ENCODE results near the gene IL17B. TPM values are rescaled to one million over a fixed set of nuclear protein-coding genes. Genes with fewer than 3 reads are reported as not detected.

Gene IL17B
- total and polyA plus RNA-seq, 5 donors = 0.65 to 2.3 (median 1.2) TPM; not detected in 1

DNA sequence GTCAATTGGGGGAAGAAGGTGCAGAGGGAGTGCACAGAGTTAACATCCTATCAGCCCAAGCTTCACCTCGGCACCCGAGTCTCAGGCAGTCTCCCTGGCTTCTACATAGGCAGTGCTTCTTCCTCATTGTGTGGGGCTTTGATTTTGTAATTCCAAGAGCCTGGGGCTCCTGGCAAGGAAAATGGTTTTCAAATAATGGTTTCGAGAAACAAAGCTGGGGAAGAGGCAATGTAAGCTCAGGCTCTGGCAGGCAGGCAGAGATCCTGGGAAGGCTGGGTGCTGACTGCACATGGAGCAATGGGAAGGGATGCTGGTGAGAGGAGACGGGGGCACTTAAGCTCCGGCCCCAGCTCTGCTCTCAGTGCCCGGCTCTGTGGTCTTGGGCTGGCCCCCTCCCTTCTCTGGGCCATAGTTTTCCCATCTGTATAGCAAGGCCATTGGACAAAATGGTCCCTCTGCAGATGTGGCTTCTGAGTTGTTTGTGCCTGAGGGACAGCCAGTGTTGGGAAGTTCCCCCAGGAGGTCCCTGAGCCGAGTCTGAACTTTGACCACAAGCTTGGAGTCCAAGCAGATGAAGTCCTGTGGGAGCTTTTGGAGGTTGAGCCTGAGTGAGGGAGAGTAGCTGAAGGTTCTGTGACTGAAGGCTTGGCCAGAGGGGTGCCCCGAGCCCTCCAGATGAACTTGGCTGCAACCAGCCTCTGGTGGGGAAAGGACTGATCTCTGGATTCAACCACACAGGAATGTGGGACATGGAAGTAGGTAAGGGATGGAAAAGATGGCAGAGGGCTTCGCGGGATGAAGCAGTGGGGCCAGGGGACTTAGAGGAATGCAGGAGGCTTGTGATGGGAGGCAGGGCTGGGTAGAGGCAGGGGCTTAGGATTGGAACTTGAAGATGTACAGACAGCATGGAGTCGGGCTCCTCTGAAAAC is 28.5 kb upstream of the IL17B start:
- no peak for DNase-seq
- Histone ChIP-seq H3K27ac (ENCODE audit: low read length) (peak overlapping the region; percentile 21), H3K27me3 (ENCODE audit: control insufficient read depth, insufficient read depth) (no peaks in the 10 kb centered on the region), H3K4me3 (ENCODE audit: low read length) (peak overlapping the region; percentile 47), H3K9me3 (ENCODE audit: control insufficient read depth, low read length) (no peaks in the 10 kb centered on the region), H3K4me1 (ENCODE audit: control insufficient read depth, insufficient read depth, low read length) (peaks cover 16% of the 10 kb centered on the region)
- intact Hi-C loops (cut with DNase I) = no loop called here
- peak in 1 of 2 donors; percentile 3 for ATAC-seq
- WGBS = 52% methylated on average over 11 of the region's 11 CpGs

DNA sequence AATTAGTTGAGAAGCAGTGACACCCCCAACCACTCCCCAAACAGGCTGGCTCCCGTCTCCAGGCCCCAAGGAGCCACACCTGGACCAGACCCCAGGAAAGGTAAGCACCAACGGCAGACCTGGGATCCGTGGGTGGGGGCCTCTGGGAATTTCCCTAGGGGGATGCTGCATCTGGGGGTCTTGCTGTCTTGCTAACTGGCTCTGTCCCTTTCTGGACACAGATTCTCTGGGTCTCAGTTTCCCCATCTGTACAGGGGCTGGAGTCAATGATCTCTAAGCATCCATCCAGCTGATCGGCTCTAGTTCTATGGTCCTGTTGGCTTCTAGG is 27.9 kb upstream of the IL17B start:
- H3K4me1 ChIP-seq (ENCODE audit: control insufficient read depth, insufficient read depth, low read length) = peaks cover 16% of the 10 kb centered on the region
- no peak for ATAC-seq
- WGBS = 58% methylated on average over 4 of the region's 4 CpGs

DNA sequence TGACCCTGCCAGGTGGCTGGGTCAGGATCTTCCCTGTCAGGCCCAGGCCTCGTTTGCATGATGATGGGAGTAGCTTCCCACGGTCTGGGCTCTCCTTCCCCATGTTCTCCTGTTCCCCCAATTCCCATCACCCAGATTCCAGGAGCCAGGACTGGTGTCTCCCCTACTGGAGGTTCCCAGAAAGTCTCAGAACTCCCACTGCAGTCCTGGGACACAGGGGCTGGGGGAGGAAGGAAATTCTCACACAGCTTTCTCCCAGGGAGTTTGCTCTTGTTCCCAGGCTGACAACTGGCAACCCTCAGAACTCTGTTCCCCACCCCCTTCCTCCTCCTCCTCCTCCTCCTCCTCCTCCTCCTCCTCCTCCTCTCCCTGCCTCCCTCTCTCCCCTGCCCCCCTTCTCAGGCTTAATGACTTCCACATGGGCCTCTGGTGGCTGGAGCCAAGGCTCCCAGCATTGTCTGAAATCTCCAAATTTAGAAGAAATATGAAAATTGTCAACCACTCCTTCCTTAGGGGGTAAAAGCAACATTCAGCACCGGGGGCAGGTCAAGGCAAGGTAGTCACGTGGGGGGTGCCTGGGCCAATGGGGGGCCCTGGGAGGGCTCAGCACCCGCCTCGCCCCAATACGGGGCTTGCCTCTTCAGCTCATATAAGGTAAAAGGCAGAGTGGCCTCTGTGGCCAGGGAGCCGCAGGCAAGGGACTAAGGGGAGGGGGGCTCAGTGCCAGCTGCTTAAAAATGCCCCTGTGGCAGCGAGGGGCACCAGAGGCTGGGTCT is 27.3 kb upstream of the IL17B start:
- intact Hi-C loops (cut with DNase I) = no loop called here
- Histone ChIP-seq H3K27me3 (ENCODE audit: control insufficient read depth, insufficient read depth) (no peaks in the 10 kb centered on the region), H3K4me1 (ENCODE audit: control insufficient read depth, insufficient read depth, low read length) (peaks cover 14% of the 10 kb centered on the region), H3K9me3 (ENCODE audit: control insufficient read depth, low read length) (no peaks in the 10 kb centered on the region), H3K27ac (ENCODE audit: low read length) (peak overlapping the region; percentile 21), H3K4me3 (ENCODE audit: low read length) (peak overlapping the region; percentile 47)
- WGBS = 56% methylated on average over 9 of the region's 9 CpGs
- DNase-seq (peak; percentile 72 to 89 (median 85)), ATAC-seq (peak; percentile 76 to 84)

More for the DNA sequence above, 27.9 kb upstream of the IL17B start:
- intact Hi-C loops (cut with DNase I) = no loop called here
- Histone ChIP-seq H3K4me3 (ENCODE audit: low read length) (peak overlapping the region; percentile 47), H3K27ac (ENCODE audit: low read length) (peak overlapping the region; percentile 21), H3K9me3 (ENCODE audit: control insufficient read depth, low read length) (no peaks in the 10 kb centered on the region), H3K27me3 (ENCODE audit: control insufficient read depth, insufficient read depth) (no peaks in the 10 kb centered on the region)
- no peak for DNase-seq

- WGBS = 64% methylated on average over 16 of the region's 16 CpGs
- Histone ChIP-seq H3K4me3 (ENCODE audit: low read length) (no peak overlapping the region), H3K27ac (ENCODE audit: low read length) (peak overlapping the region; percentile 6), H3K27me3 (ENCODE audit: control insufficient read depth, insufficient read depth) (no peaks in the 10 kb centered on the region), H3K4me1 (ENCODE audit: control insufficient read depth, insufficient read depth, low read length) (peaks cover 14% of the 10 kb centered on the region), H3K9me3 (ENCODE audit: control insufficient read depth, low read length) (no peaks in the 10 kb centered on the region)
- intact Hi-C loops (cut with DNase I) = no loop called here
- peak in 2 of 3 donors; percentile 69 to 70 for DNase-seq
- peak in 1 of 2 donors; percentile 27 for ATAC-seq
These were observed 26.6 kb upstream of the IL17B start for GRCh38 chr5:149405550-149406202.

GRCh38 chr5:149404746-149405549 is 25.9 kb upstream of the IL17B start:
- no peak for DNase-seq
- Histone ChIP-seq H3K4me3 (ENCODE audit: low read length) (no peak overlapping the region), H3K27me3 (ENCODE audit: control insufficient read depth, insufficient read depth) (no peaks in the 10 kb centered on the region), H3K4me1 (ENCODE audit: control insufficient read depth, insufficient read depth, low read length) (peaks cover 19% of the 10 kb centered on the region), H3K9me3 (ENCODE audit: control insufficient read depth, low read length) (no peaks in the 10 kb centered on the region), H3K27ac (ENCODE audit: low read length) (peak overlapping the region; percentile 29)
- no peak for ATAC-seq
- intact Hi-C loops (cut with DNase I) = no loop called here
- 73% methylated on average over 17 of the region's 17 CpGs for WGBS

DNA sequence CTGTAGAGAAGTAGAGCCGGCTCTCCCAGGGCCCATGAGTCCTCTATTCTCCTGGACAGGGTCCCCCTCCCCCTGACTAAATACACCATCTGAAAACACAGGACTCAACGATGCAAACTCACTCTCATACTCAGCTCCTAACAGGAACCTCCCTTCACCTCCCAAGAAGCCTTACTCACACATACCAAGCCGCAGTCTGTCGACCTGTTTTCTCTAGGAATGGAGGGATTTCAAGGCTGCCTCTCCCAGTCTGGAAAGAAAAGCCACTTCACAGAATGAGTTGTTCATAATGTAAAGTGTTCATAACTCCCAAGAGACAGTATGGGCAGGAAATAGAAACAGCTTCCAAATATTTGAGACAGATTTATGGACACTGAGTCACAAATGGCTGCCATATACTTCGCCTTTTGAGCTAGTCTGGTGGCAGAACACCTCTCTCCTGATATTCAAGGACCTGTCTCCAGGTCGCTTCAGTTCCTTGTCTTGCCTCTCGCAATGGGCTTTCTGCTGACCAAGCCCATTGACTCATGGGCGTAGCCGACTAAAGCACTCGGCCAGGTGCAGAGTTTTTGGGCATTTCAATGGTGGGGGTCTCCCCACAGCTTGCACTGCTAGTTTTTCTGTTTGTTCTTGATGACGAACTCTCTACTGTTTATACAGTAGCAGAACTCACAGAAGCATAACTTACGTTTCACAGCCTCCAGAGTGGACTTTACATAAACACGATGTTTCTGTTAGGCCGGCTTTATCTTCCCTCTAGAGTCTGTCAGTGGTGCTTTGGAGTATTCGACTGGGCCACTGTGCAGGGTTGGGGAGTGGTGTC is 25.0 kb upstream of the IL17B start:
- Histone ChIP-seq H3K4me1 (ENCODE audit: control insufficient read depth, insufficient read depth, low read length) (peaks cover 19% of the 10 kb centered on the region), H3K27me3 (ENCODE audit: control insufficient read depth, insufficient read depth) (no peaks in the 10 kb centered on the region), H3K4me3 (ENCODE audit: low read length) (no peak overlapping the region), H3K27ac (ENCODE audit: low read length) (no peak overlapping the region), H3K9me3 (ENCODE audit: control insufficient read depth, low read length) (no peaks in the 10 kb centered on the region)
- intact Hi-C loops (cut with DNase I) = no loop called here
- WGBS = 79% methylated on average over 15 of the region's 15 CpGs
- ATAC-seq = no peak
- no peak for DNase-seq

DNA sequence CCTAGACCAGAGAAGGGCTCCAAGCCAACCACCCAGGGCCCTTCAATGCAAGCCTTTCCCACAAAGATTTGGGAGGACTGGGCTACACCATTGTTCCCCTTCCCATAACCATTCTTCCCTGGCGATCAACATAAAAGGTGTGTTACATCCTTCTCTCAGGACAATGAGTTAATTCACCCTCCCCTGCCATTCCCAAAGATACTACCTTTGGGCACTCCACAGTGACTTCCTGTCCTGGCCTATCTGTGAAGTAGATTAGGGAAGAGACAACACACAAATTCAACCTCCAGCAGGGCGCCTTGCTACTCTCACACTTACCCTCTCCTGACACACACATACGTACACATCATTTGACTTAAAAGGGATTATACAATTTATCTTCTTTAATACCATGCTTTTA is 23.2 kb upstream of the IL17B start:
- H3K4me3 ChIP-seq (ENCODE audit: low read length) = no peak overlapping the region
- H3K9me3 ChIP-seq (ENCODE audit: control insufficient read depth, low read length) = no peaks in the 10 kb centered on the region
- no peak for ATAC-seq
- 96% methylated on average over 3 of the region's 3 CpGs for WGBS
- intact Hi-C loops (cut with DNase I) = no loop called here
- no peaks in the 10 kb centered on the region for H3K27me3 ChIP-seq (ENCODE audit: control insufficient read depth, insufficient read depth)
- H3K27ac ChIP-seq (ENCODE audit: low read length) = no peak overlapping the region
- no peak for DNase-seq
- peaks cover 19% of the 10 kb centered on the region for H3K4me1 ChIP-seq (ENCODE audit: control insufficient read depth, insufficient read depth, low read length)

GRCh38 chr5:149401051-149401450 is 22.0 kb upstream of the IL17B start:
- Histone ChIP-seq H3K27ac (ENCODE audit: low read length) (no peak overlapping the region), H3K9me3 (ENCODE audit: control insufficient read depth, low read length) (no peaks in the 10 kb centered on the region), H3K4me3 (ENCODE audit: low read length) (no peak overlapping the region), H3K27me3 (ENCODE audit: control insufficient read depth, insufficient read depth) (no peaks in the 10 kb centered on the region), H3K4me1 (ENCODE audit: control insufficient read depth, insufficient read depth, low read length) (peaks cover 17% of the 10 kb centered on the region)
- WGBS = 97% methylated on average over 2 of the region's 2 CpGs
- ATAC-seq (no peak), DNase-seq (no peak)
- intact Hi-C loops (cut with DNase I) = no loop called here

DNA sequence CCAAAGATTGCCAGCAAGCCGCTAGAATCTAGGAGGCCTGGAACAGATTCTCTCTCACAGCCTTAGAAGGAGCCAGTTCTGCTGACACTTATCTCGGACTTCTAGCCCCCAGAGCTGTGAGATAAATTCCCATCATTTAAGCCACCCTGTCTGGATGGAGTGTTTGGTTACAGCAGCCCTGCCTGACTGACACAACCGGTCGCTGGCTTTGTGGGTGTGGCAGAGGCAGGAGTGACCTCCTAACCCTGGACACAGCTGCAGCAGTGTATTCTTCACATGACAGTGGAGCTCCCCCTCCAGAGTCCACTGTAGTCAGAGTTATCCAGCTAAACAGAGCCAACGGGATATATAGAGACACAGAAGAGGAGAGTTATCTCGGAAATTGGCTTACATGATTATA is 21.2 kb upstream of the IL17B start:
- intact Hi-C loops (cut with DNase I) = no loop called here
- no peak overlapping the region for H3K4me3 ChIP-seq (ENCODE audit: low read length)
- peaks cover 9% of the 10 kb centered on the region for H3K4me1 ChIP-seq (ENCODE audit: control insufficient read depth, insufficient read depth, low read length)
- no peak for DNase-seq
- H3K9me3 ChIP-seq (ENCODE audit: control insufficient read depth, low read length) = no peaks in the 10 kb centered on the region
- 42% methylated on average over 6 of the region's 6 CpGs for WGBS
- ATAC-seq = peak; percentile 16 to 34
- no peaks in the 10 kb centered on the region for H3K27me3 ChIP-seq (ENCODE audit: control insufficient read depth, insufficient read depth)
- peak overlapping the region; percentile 30 for H3K27ac ChIP-seq (ENCODE audit: low read length)

DNA sequence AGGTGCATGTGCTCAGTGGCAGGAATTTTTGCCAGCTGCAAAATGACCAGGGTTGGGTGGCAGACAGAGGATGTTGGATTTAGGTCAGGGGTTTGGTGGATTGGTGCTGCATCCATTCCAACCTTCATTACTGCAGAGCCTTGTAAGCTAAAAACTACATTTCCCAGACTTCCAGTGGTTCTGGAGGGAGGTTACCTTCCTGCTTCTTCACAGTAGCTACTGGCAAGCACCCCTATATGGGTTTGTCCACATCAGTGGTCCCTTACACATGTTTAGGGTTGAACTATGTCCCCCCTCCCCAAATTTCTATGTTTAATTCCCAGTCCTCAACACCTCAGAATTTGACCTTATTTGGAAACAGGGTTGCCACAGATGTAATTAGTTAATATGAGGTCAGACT is 20.7 kb upstream of the IL17B start:
- H3K4me3 ChIP-seq (ENCODE audit: low read length) = no peak overlapping the region
- H3K27me3 ChIP-seq (ENCODE audit: control insufficient read depth, insufficient read depth) = no peaks in the 10 kb centered on the region
- DNase-seq (no peak), ATAC-seq (peak; percentile 22 to 36)
- H3K4me1 ChIP-seq (ENCODE audit: control insufficient read depth, insufficient read depth, low read length) = peaks cover 4% of the 10 kb centered on the region
- intact Hi-C loops (cut with DNase I) = no loop called here
- H3K27ac ChIP-seq (ENCODE audit: low read length) = no peak overlapping the region
- no peaks in the 10 kb centered on the region for H3K9me3 ChIP-seq (ENCODE audit: control insufficient read depth, low read length)

Measured in right cardiac atrium (tissue), 5 donors.